Skeletal muscle tissue (tissue), 4 donors: ENCODE data around the gene NCBP2. TPM values are rescaled to one million over a fixed set of nuclear protein-coding genes. Genes with fewer than 3 reads are reported as not detected.
"Not testable (repeated sequence)": the region's sequence is repeated elsewhere in the genome, so short reads cannot be mapped to it uniquely, and the experiment has no call there.

Experiments used
- H3K27ac ChIP-seq: one replicate; pipeline ENCODE4 v1.7.0; 2013; ENCODE audit warnings: mild to moderate bottlenecking, low read depth, low read length, inconsistent platforms
- H3K27me3 ChIP-seq, 3 donors: one replicate each; pipeline ENCODE4 v1.7.0; 2013; ENCODE audit warnings: low read length in 3 of 3; ENCODE audit not compliant: control insufficient read depth in 3 of 3, insufficient read depth in 3 of 3
- H3K36me3 ChIP-seq, 3 donors: one replicate each; pipeline ENCODE4 v1.7.0; 2013; ENCODE audit warnings: low read length in 3 of 3; ENCODE audit not compliant: control insufficient read depth in 3 of 3, insufficient read depth in 3 of 3
- H3K4me1 ChIP-seq, 3 donors: one replicate each; pipeline ENCODE4 v1.7.0; 2013; ENCODE audit warnings: low read length in 3 of 3, mild to moderate bottlenecking in 3 of 3; ENCODE audit not compliant: control insufficient read depth in 3 of 3, insufficient read depth in 3 of 3
- H3K4me3 ChIP-seq, 3 donors: one replicate each; pipeline ENCODE4 v1.7.0; 2013; ENCODE audit warnings: low read length in 3 of 3
- H3K9ac ChIP-seq, 3 donors: one replicate each; pipeline ENCODE4 v1.7.0; 2013; ENCODE audit warnings: low read length in 3 of 3, mild to moderate bottlenecking in 3 of 3, moderate library complexity in 2 of 3, low read depth in 1 of 3
- H3K9me3 ChIP-seq, 3 donors: one replicate each; pipeline ENCODE4 v1.7.0; 2013; ENCODE audit warnings: low read length in 3 of 3; ENCODE audit not compliant: control insufficient read depth in 3 of 3
- total RNA-seq: library from RNA; depleted of rRNA; stranded (reverse); fragments of >200 nt; gene quantifications from one replicate; pipeline ENCODE4 v1.2.3, GENCODE V29; 2014
- donor health status: Osteomylitis.

Gene NCBP2
- total RNA-seq, 1 donor from 2014 or later, result 30.8 TPM

- Histone ChIP-seq H3K36me3 (peaks cover 0 to 15% (median 3%) of the 10 kb centered on the region in 3 donors), H3K27me3 (no peaks in the 10 kb centered on the region), H3K4me1 (no peaks in the 10 kb centered on the region), H3K27ac (no peak overlapping the region), H3K9ac (no peak overlapping the region), H3K4me3 (no peak overlapping the region), H3K9me3 (no peaks in the 10 kb centered on the region)
Measured at GRCh38 chr3:196962108-196962929, 20.0 kb upstream of the NCBP2 start.

- Histone ChIP-seq H3K27me3 (no peaks in the 10 kb centered on the region), H3K9ac (no peak overlapping the region), H3K27ac (no peak overlapping the region), H3K4me3 (no peak overlapping the region), H3K9me3 (no peaks in the 10 kb centered on the region), H3K4me1 (no peaks in the 10 kb centered on the region), H3K36me3 (peaks cover 7 to 11% (median 7%) of the 10 kb centered on the region in 3 donors)
Measured at GRCh38 chr3:196954832-196955231, 12.5 kb upstream of the NCBP2 start.

- H3K27me3 ChIP-seq, result no peaks in the 10 kb centered on the region
- H3K27ac ChIP-seq, result no peak overlapping the region
- peaks cover 7 to 11% (median 10%) of the 10 kb centered on the region in 3 donors for H3K36me3 ChIP-seq
- no peak overlapping the region for H3K4me3 ChIP-seq
- H3K9me3 ChIP-seq, result no peaks in the 10 kb centered on the region
- no peak overlapping the region for H3K9ac ChIP-seq
- no peaks in the 10 kb centered on the region for H3K4me1 ChIP-seq
Measured at GRCh38 chr3:196951371-196951770, 9.0 kb upstream of the NCBP2 start.

GRCh38 chr3:196949750-196950149, 7.4 kb upstream of the NCBP2 start:
- Histone ChIP-seq H3K4me3 (no peak overlapping the region), H3K9ac (no peak overlapping the region), H3K27me3 (no peaks in the 10 kb centered on the region), H3K4me1 (no peaks in the 10 kb centered on the region), H3K27ac (no peak overlapping the region), H3K9me3 (no peaks in the 10 kb centered on the region), H3K36me3 (peaks cover 7 to 11% (median 10%) of the 10 kb centered on the region in 3 donors)

- no peaks in the 10 kb centered on the region for H3K9me3 ChIP-seq
- H3K4me1 ChIP-seq, result peaks cover 0 to 3% (median 2%) of the 10 kb centered on the region in 3 donors
- H3K4me3 ChIP-seq, result no peak overlapping the region
- no peaks in the 10 kb centered on the region for H3K27me3 ChIP-seq
- H3K27ac ChIP-seq, result no peak overlapping the region
- H3K36me3 ChIP-seq, result peaks cover 8 to 11% (median 10%) of the 10 kb centered on the region in 3 donors
- H3K9ac ChIP-seq, result no peak overlapping the region
Measured at GRCh38 chr3:196949285-196949619, 6.9 kb upstream of the NCBP2 start.

GRCh38 chr3:196948442-196949284, 6.3 kb upstream of the NCBP2 start:
- Histone ChIP-seq H3K4me1 (peaks cover 2 to 8% (median 5%) of the 10 kb centered on the region in 3 donors), H3K27me3 (no peaks in the 10 kb centered on the region)

GRCh38 chr3:196947860-196948441, 5.6 kb upstream of the NCBP2 start:
- Histone ChIP-seq H3K4me3 (no peak overlapping the region), H3K9ac (no peak overlapping the region), H3K4me1 (peaks cover 8 to 15% (median 11%) of the 10 kb centered on the region in 3 donors), H3K27ac (no peak overlapping the region), H3K9me3 (no peaks in the 10 kb centered on the region), H3K27me3 (no peaks in the 10 kb centered on the region), H3K36me3 (peaks cover 9 to 11% (median 10%) of the 10 kb centered on the region in 3 donors)

More at GRCh38 chr3:196948442-196949284, 6.3 kb upstream of the NCBP2 start:
- H3K9me3 ChIP-seq, result no peaks in the 10 kb centered on the region
- H3K36me3 ChIP-seq, result peaks cover 9 to 11% (median 10%) of the 10 kb centered on the region in 3 donors
- no peak overlapping the region for H3K9ac ChIP-seq
- H3K4me3 ChIP-seq, result no peak overlapping the region
- H3K27ac ChIP-seq, result no peak overlapping the region

GRCh38 chr3:196947136-196947859, 5.0 kb upstream of the NCBP2 start:
- H3K27ac ChIP-seq, result no peak overlapping the region
- H3K4me1 ChIP-seq, result peaks cover 8 to 18% (median 11%) of the 10 kb centered on the region in 3 donors
- no peaks in the 10 kb centered on the region for H3K9me3 ChIP-seq
- no peak overlapping the region for H3K4me3 ChIP-seq
- no peaks in the 10 kb centered on the region for H3K27me3 ChIP-seq
- H3K9ac ChIP-seq, result no peak overlapping the region
- peaks cover 9 to 11% (median 10%) of the 10 kb centered on the region in 3 donors for H3K36me3 ChIP-seq

GRCh38 chr3:196944037-196944790, 1.9 kb upstream of the NCBP2 start:
- H3K27me3 ChIP-seq, H3K27ac ChIP-seq, H3K9ac ChIP-seq, H3K9me3 ChIP-seq: not testable (repeated sequence)
- Histone ChIP-seq H3K4me1 (peaks cover 20 to 35% (median 20%) of the 10 kb centered on the region in 3 donors), H3K36me3 (peaks cover 3 to 13% (median 7%) of the 10 kb centered on the region in 3 donors), H3K4me3 (peak overlapping the region in 2 of 3 donors; percentile 92 to 100)
